Right lobe of liver (tissue), 4 donors: ENCODE results near the gene FOXP1.

Experiments used
- POLR2A ChIP-seq: fragments of 450-650 bp; IDR thresholded peaks from one replicate; pipeline ENCODE4 v1.6.1; 2017; ENCODE audit warnings: antibody characterized with exemption, mild to moderate bottlenecking
- TF ChIP-seq, protein P1 (sequence below), 4 donors: fragments of 200-600 bp in 3 of 4; fragments of 450-650 bp in 1 of 4; IDR thresholded peaks; one replicate each; pipeline versions ENCODE4 v1.5.1 to v1.8.0; 2016 to 2022; ENCODE audit warnings: antibody characterized with exemption in 4 of 4, mild to moderate bottlenecking in 2 of 4
- donor health status: DM: no; HTN: no; CAD: no.
- donor health status: DM: no; HTN: no; CAD: no.
- donor health status: DM: no; HTN: yes; CAD: no.

DNA sequence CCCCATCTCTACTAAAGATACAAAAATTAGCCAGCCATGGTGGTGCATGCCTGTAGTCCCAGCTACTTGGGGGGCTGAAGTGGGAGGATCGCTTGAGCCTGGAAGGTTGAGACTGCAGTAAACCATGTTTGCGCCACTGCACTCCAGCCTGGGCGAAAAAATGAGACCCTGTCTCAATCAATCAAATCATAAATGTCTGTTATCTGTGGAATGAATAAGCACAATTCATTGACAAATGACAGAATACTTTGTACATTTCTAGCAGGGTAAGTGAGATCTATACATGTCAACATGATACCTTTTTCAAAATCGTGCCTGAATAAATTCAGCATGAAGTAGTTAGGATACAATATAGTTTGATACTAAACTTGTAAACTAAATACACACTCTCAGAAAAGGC is 181.2 kb downstream of the FOXP1 start:
- TF ChIP-seq, protein P1, sequence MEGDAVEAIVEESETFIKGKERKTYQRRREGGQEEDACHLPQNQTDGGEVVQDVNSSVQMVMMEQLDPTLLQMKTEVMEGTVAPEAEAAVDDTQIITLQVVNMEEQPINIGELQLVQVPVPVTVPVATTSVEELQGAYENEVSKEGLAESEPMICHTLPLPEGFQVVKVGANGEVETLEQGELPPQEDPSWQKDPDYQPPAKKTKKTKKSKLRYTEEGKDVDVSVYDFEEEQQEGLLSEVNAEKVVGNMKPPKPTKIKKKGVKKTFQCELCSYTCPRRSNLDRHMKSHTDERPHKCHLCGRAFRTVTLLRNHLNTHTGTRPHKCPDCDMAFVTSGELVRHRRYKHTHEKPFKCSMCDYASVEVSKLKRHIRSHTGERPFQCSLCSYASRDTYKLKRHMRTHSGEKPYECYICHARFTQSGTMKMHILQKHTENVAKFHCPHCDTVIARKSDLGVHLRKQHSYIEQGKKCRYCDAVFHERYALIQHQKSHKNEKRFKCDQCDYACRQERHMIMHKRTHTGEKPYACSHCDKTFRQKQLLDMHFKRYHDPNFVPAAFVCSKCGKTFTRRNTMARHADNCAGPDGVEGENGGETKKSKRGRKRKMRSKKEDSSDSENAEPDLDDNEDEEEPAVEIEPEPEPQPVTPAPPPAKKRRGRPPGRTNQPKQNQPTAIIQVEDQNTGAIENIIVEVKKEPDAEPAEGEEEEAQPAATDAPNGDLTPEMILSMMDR (IDR thresholded peaks at IDR 0.05): no peak
- no peak for TF ChIP-seq POLR2A
